Uterus (tissue), 2 donors: ENCODE measurements around the gene CLIC6.

Experiments
- CTCF ChIP-seq, 4 experiments: fragments of 200-600 bp in 2 of 4; fragments of 450-650 bp in 2 of 4; sonication (generic) in 2 of 4; IDR thresholded peaks; one replicate each; pipeline ENCODE4 v1.5.1; 2016 to 2019; ENCODE audit warnings: antibody characterized with exemption in 4 of 4, mild to moderate bottlenecking in 2 of 4, moderate library complexity in 1 of 4
- POLR2A ChIP-seq, 2 donors: fragments of 450-650 bp; IDR thresholded peaks; one replicate each; pipeline ENCODE4 v1.6.1; 2016; ENCODE audit warnings: antibody characterized with exemption in 2 of 2, mild to moderate bottlenecking in 1 of 2, moderate library complexity in 1 of 2

- no peak for TF ChIP-seq CTCF (IDR thresholded peaks at IDR 0.05)
- TF ChIP-seq POLR2A (IDR thresholded peaks at IDR 0.05): no peak
Measured at GRCh38 chr21:34684174-34684876, 15.5 kb downstream of the CLIC6 start.
